ENCODE measurements around the gene BLOC1S1.

BLOC1S1 gene

GRCh38 chr12:55703288-55703687, 12.6 kb upstream of the BLOC1S1 start:
- in situ Hi-C loops (cut with HindIII; ENCODE audit: low sequenced_read_pairs): no loop called here
- no peak overlapping the region for H3K4me3 ChIP-seq (ENCODE audit: low read depth, low read length)
- no peak for TF ChIP-seq CTCF (IDR thresholded peaks at IDR 0.05; ENCODE audit: low read depth, low read length, missing control alignments)
- no peak for DNase-seq (ENCODE audit: low read depth)

DNA sequence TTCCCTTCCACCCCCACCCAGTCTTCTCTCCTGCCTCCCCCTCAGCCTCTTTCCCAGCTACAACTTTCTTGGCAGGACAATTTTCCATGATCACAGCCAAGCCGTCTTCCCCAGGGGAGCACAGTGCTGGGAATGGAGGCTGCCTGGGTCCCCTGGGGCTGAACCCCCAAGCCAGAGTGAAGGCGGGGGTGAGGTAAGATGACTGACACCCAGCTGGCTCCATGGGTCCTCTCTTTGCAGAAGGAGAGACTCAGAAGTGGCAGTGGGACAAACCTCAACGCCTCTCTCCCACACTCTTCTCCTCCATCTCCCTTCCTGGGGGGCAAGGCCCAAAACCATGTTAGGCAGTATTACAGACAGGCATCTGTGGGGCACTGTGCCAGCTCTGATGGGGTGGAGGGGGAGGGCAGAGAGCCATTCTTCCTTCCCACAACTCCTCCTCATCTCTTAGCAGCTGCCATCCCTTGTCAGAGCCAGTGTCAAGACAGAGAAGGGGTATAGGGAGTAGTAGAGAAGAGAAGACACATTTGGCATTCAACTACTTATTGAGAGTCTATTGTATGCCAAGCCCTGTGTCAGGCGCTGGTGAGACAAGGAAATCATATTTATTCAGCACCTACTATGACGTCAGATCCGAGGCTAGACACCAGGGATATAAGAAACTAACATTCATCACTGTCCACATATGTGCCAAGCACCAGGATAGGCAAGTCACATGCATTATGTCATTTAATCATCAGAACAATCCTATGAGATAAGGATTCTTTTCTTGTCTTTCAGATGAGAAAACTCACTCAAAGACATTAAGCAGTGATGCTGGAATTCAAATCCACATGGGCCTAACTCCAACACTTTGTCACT, 11.7 kb upstream of the BLOC1S1 start:
- no peak for DNase-seq (ENCODE audit: low read depth)
- in situ Hi-C loops (cut with HindIII; ENCODE audit: low sequenced_read_pairs): no loop called here
- TF ChIP-seq CTCF (IDR thresholded peaks at IDR 0.05; ENCODE audit: low read depth, low read length, missing control alignments): no peak
- no peak overlapping the region for H3K4me3 ChIP-seq (ENCODE audit: low read depth, low read length)

DNA sequence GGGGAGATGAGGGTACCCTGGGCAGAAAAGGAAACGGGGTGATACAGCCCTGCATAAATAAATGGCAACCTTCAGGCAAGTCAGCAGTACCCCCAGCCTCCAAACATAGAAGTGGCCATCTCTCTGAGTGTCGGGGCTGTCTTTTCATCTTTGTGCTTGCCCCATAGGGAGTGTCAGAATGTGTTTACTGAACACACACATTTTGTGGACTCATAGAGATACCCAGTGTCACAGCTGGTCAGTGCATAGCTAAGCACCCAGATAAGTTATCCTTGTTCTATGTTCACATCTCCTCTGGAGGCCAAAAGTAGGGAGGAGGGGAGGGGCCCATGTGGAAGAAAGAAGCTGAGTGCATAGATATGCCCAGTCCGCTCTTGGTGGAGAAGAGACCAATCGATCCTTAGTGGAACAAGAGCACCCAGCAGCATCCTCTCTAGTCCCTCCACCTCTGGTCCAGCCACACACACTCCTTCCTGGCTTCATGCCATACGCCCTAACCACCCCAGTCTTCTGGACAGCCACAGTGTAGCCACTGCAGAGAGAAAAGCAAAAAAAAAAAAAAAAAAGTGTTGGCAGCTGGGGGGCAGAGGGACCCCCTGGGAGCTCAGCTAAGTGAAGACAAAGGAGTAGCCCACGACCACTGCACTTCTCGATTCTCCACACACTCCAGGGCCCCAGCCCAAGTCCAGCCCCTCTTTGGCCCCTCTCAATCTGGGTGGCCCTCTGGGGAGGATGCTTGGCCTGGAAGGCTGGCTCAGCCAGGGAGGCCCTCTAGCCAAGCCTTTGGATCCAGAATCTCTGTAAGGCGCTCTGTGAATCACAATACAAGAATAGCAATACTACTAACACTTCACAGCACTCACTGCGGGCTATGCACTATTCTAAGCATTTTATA, 10.8 kb upstream of the BLOC1S1 start:
- DNase-seq (ENCODE audit: low read depth): no peak
- TF ChIP-seq CTCF (IDR thresholded peaks at IDR 0.05; ENCODE audit: low read depth, low read length, missing control alignments): no peak
- H3K4me3 ChIP-seq (ENCODE audit: low read depth, low read length): no peak overlapping the region
- in situ Hi-C loops (cut with HindIII; ENCODE audit: low sequenced_read_pairs): no loop called here

DNA sequence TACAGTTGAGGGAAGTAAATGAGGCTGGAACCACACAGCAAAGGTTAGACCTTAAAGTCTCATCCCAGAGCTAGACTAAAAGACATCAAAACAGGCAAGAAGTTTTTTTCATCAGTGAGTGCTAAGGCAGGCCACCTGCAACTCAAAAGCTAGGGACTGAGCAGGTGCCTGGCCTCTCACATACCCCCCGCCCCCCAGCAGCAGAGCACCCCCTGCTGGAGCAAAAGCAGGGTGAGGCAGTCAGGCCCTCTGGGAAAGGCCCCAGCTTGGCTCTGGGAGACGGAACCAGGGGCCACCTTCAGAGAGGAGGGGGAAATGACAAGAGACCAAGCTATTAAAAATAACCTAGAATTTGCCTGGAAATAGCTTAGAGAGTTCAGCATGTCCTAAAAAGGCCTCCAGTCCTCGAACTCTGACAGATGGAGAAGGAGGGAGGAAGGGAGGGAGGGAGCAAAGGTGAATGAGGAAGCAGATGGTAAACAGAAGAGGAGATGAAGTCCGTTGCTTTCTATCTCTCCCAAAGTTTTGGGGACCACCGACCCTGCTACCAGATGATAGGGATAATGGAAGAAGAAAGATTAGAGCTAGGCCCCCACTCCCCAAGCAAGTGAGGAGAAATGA, 10.0 kb upstream of the BLOC1S1 start:
- peak; percentile 26 for TF ChIP-seq CTCF (IDR thresholded peaks at IDR 0.05; ENCODE audit: low read depth, low read length, missing control alignments)

GRCh38 chr12:55706568-55707218, 9.2 kb upstream of the BLOC1S1 start:
- H3K4me3 ChIP-seq (ENCODE audit: low read depth, low read length): peak overlapping the region; percentile 47
- in situ Hi-C loops (cut with HindIII; ENCODE audit: low sequenced_read_pairs): no loop called here
- no peak for DNase-seq (ENCODE audit: low read depth)
- no peak for TF ChIP-seq CTCF (IDR thresholded peaks at IDR 0.05; ENCODE audit: low read depth, low read length, missing control alignments)

More for the DNA sequence above, 10.0 kb upstream of the BLOC1S1 start:
- in situ Hi-C loops (cut with HindIII; ENCODE audit: low sequenced_read_pairs): no loop called here
- no peak overlapping the region for H3K4me3 ChIP-seq (ENCODE audit: low read depth, low read length)
- DNase-seq (ENCODE audit: low read depth): no peak

DNA sequence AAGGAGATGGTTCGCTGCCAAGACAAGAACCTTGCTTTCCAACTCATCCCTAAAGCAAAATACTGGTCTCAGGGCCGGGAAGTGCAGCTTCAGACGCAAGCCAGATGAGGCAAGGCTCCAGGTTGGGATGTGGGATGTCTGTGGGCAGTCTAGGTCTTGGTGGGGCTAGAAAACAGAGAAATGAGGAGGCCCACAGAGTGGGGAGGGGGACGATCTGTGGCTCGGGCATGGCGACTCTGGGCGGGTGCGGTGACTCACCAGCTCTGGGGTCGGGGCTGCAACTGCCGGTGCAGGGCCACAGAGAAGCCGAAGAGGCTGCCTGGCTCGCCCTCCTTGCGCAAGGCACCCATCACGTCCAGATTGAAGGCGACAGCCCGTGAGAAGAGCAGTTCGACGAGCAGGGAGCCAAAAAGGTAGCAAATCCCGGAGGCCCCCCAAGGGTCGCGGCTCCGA, 8.6 kb upstream of the BLOC1S1 start:
- DNase-seq (ENCODE audit: low read depth): no peak
- H3K4me3 ChIP-seq (ENCODE audit: low read depth, low read length): peak overlapping the region; percentile 47
- in situ Hi-C loops (cut with HindIII; ENCODE audit: low sequenced_read_pairs): no loop called here
- no peak for TF ChIP-seq CTCF (IDR thresholded peaks at IDR 0.05; ENCODE audit: low read depth, low read length, missing control alignments)

Data from astrocyte of the cerebellum (primary cell).